ENCODE data around the gene MMP20. TPM values are rescaled to one million over a fixed set of nuclear protein-coding genes. Genes with fewer than 3 reads are reported as not detected.
"Not testable (repeated sequence)": the region's sequence is repeated elsewhere in the genome, so short reads cannot be mapped to it uniquely, and the experiment has no call there.

MMP20 gene
- total and polyA plus RNA-seq, 5 donors from 2014 or later: not detected

DNA sequence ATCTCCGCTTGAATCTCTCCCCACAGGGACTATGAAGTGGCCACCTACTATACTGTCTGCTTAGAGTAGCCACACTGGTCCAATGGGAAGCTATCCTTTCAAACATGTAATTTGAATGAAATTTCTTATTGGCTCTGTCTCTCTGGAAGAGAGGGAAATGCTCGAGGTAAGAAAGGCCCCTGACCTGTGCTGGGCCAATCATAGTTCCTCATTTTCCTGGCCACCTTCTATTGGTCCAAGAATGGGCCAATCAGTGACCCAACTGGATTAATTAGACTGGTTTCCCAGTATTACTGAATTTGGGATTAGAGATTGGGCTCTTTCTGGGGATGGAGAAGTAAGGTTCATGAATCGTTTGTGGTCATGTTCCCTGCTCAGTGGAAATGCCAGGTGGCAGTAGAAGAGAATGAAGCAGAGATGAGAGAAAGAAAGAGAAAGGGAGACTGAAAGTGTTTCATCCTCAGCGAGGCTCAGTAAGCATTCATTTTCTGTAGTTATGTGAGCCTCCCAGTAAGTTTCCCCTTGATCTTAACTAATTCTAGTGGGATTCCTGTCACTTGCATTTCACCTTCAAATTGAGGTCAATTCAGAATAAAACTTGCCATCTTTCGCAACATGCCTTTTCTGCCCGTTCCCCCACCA lies 8.4 kb upstream of the MMP20 start:
- H3K27me3 Mint-ChIP-seq: peaks cover 10% of the 10 kb centered on the region
- Histone ChIP-seq H3K27ac (ENCODE audit: insufficient read depth, low read length, poor library complexity, severe bottlenecking) (no peak overlapping the region), H3K9me3 (ENCODE audit: control insufficient read depth in 2 of 2, low read length in 2 of 2) (no peaks in the 10 kb centered on the region), H3K4me1 (ENCODE audit: control insufficient read depth, insufficient read depth, low read length, poor library complexity, severe bottlenecking) (no peaks in the 10 kb centered on the region), H3K27me3 (ENCODE audit: control insufficient read depth, insufficient read depth, low read length) (no peaks in the 10 kb centered on the region), H3K4me3 (ENCODE audit: low read depth, low read length) (no peak overlapping the region), H3K36me3 (ENCODE audit: control insufficient read depth, insufficient read depth, low read length) (no peaks in the 10 kb centered on the region)
- no peak for ATAC-seq (ENCODE audit: low read depth in 2 of 2)
- peaks cover 0 to 4% (median 0%) of the 10 kb centered on the region in 7 donors for H3K9me3 Mint-ChIP-seq
- DNase-seq: no peak
- H3K27ac Mint-ChIP-seq: no peak overlapping the region
- H3K36me3 Mint-ChIP-seq: no peaks in the 10 kb centered on the region
- no peaks in the 10 kb centered on the region for H3K4me1 Mint-ChIP-seq
- no peak overlapping the region for H3K4me3 Mint-ChIP-seq

DNA sequence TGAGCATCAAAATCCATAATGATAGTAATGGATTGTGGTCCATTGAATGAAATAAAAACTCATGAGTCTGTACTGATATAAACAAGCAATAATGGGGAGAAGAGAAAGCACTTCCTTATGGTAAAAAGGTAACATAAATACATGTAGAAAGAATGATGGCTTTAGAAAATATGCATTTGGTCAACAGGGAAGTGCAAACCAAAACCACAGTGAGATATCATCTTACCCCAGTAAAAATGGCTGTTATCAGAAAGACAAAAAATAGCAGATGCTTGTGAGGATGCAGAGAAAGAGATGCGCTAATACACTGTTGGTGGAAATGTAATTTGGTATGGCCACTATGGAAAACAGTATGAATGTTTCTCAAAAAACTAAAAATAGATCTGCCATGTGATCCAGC lies 6.9 kb upstream of the MMP20 start:
- Mint-ChIP-seq H3K27ac (no peak overlapping the region), H3K9me3 (peaks cover 0 to 4% (median 0%) of the 10 kb centered on the region in 7 donors), H3K36me3 (no peaks in the 10 kb centered on the region), H3K4me3 (no peak overlapping the region), H3K4me1 (no peaks in the 10 kb centered on the region), H3K27me3 (peaks cover 19% of the 10 kb centered on the region)
- Histone ChIP-seq H3K4me1 (ENCODE audit: control insufficient read depth, insufficient read depth, low read length, poor library complexity, severe bottlenecking) (no peaks in the 10 kb centered on the region), H3K27ac (ENCODE audit: insufficient read depth, low read length, poor library complexity, severe bottlenecking) (no peak overlapping the region), H3K4me3 (ENCODE audit: low read depth, low read length) (no peak overlapping the region), H3K9me3 (ENCODE audit: control insufficient read depth in 2 of 2, low read length in 2 of 2) (no peaks in the 10 kb centered on the region), H3K27me3 (ENCODE audit: control insufficient read depth, insufficient read depth, low read length) (peaks cover 3% of the 10 kb centered on the region), H3K36me3 (ENCODE audit: control insufficient read depth, insufficient read depth, low read length) (no peaks in the 10 kb centered on the region)
- DNase-seq (no peak), ATAC-seq (ENCODE audit: low read depth in 2 of 2) (no peak)

GRCh38 chr11:102630598-102631448 lies 5.7 kb upstream of the MMP20 start:
- peaks cover 3% of the 10 kb centered on the region for H3K27me3 ChIP-seq (ENCODE audit: control insufficient read depth, insufficient read depth, low read length)
- no peak overlapping the region for H3K4me3 ChIP-seq (ENCODE audit: low read depth, low read length)
- Mint-ChIP-seq H3K36me3 (no peaks in the 10 kb centered on the region), H3K4me3 (no peak overlapping the region), H3K4me1 (no peaks in the 10 kb centered on the region), H3K9me3 (peaks cover 0 to 4% (median 0%) of the 10 kb centered on the region in 7 donors), H3K27me3 (peaks cover 20% of the 10 kb centered on the region), H3K27ac (no peak overlapping the region)
- no peaks in the 10 kb centered on the region for H3K36me3 ChIP-seq (ENCODE audit: control insufficient read depth, insufficient read depth, low read length)
- H3K27ac ChIP-seq (ENCODE audit: insufficient read depth, low read length, poor library complexity, severe bottlenecking): no peak overlapping the region
- H3K9me3 ChIP-seq (ENCODE audit: control insufficient read depth in 2 of 2, low read length in 2 of 2): no peaks in the 10 kb centered on the region
- ATAC-seq (ENCODE audit: low read depth in 2 of 2) (no peak), DNase-seq (no peak)
- H3K4me1 ChIP-seq (ENCODE audit: control insufficient read depth, insufficient read depth, low read length, poor library complexity, severe bottlenecking): no peaks in the 10 kb centered on the region

GRCh38 chr11:102629908-102630307 lies 4.8 kb upstream of the MMP20 start:
- not testable (repeated sequence) for H3K27ac ChIP-seq (ENCODE audit: insufficient read depth, low read length, poor library complexity, severe bottlenecking); H3K36me3 ChIP-seq (ENCODE audit: control insufficient read depth, insufficient read depth, low read length); H3K27me3 ChIP-seq (ENCODE audit: control insufficient read depth, insufficient read depth, low read length); H3K36me3 Mint-ChIP-seq; H3K4me1 Mint-ChIP-seq; H3K9me3 Mint-ChIP-seq; H3K9me3 ChIP-seq (ENCODE audit: control insufficient read depth in 2 of 2, low read length in 2 of 2); H3K4me1 ChIP-seq (ENCODE audit: control insufficient read depth, insufficient read depth, low read length, poor library complexity, severe bottlenecking); H3K27ac Mint-ChIP-seq; H3K4me3 Mint-ChIP-seq; H3K4me3 ChIP-seq (ENCODE audit: low read depth, low read length); ATAC-seq (ENCODE audit: low read depth in 2 of 2); DNase-seq
- H3K27me3 Mint-ChIP-seq: peaks cover 20% of the 10 kb centered on the region

DNA sequence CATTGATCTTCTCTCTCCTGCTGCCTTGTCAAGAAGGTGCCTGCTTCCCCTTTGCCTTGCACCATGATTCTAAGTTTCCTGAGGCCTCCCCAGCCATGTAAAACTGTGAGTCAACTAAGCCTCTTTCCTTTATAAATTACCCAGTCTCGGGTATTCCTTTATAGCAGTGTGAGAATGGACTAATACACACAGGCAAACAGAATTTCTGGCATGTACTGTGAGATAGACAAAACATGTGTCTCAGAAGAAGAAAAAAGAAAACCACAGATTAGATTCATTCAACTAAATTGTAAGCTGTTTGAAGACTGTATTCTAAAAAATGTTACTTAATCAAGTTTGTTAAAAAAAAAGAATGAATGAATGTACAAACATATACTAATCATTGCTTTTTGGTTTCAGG lies 1.5 kb upstream of the MMP20 start:
- Histone ChIP-seq H3K27me3 (ENCODE audit: control insufficient read depth, insufficient read depth, low read length) (peaks cover 3% of the 10 kb centered on the region), H3K4me1 (ENCODE audit: control insufficient read depth, insufficient read depth, low read length, poor library complexity, severe bottlenecking) (no peaks in the 10 kb centered on the region), H3K4me3 (ENCODE audit: low read depth, low read length) (no peak overlapping the region), H3K9me3 (ENCODE audit: control insufficient read depth in 2 of 2, low read length in 2 of 2) (no peaks in the 10 kb centered on the region), H3K36me3 (ENCODE audit: control insufficient read depth, insufficient read depth, low read length) (no peaks in the 10 kb centered on the region), H3K27ac (ENCODE audit: insufficient read depth, low read length, poor library complexity, severe bottlenecking) (no peak overlapping the region)
- no peak overlapping the region for H3K27ac Mint-ChIP-seq
- peaks cover 0 to 4% (median 0%) of the 10 kb centered on the region in 7 donors for H3K9me3 Mint-ChIP-seq
- no peaks in the 10 kb centered on the region for H3K36me3 Mint-ChIP-seq
- no peaks in the 10 kb centered on the region for H3K4me1 Mint-ChIP-seq
- no peak for DNase-seq
- H3K27me3 Mint-ChIP-seq: peaks cover 27% of the 10 kb centered on the region
- H3K4me3 Mint-ChIP-seq: no peak overlapping the region
- ATAC-seq (ENCODE audit: low read depth in 2 of 2): no peak

DNA sequence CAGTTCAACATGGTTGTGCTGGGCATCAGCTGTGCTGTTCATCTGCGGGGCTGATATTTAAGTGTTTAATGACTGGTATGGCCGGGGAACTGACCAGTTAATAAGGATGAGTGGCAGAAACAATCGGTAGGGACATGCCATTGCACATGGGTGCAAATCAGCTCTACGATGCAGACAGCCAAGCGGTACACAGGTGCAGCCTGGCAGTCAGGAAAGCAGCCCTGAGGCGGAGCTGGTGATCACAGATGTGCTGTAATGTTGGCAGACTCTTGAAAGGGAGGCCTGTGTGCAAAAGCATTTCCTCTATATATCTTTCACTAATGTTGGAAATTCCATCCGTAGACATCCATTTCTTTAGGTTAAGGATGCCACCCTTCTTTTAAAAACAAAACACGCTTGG lies 1.1 kb downstream of the MMP20 start:
- H3K36me3 ChIP-seq (ENCODE audit: control insufficient read depth, insufficient read depth, low read length): no peaks in the 10 kb centered on the region
- H3K4me3 ChIP-seq (ENCODE audit: low read depth, low read length): no peak overlapping the region
- no peaks in the 10 kb centered on the region for H3K9me3 ChIP-seq (ENCODE audit: control insufficient read depth in 2 of 2, low read length in 2 of 2)
- Mint-ChIP-seq H3K27me3 (peaks cover 24% of the 10 kb centered on the region), H3K4me1 (peaks cover 0 to 2% (median 0%) of the 10 kb centered on the region in 4 donors), H3K36me3 (no peaks in the 10 kb centered on the region), H3K9me3 (no peaks in the 10 kb centered on the region), H3K27ac (no peak overlapping the region), H3K4me3 (no peak overlapping the region)
- DNase-seq (no peak), ATAC-seq (ENCODE audit: low read depth in 2 of 2) (no peak)
- H3K27ac ChIP-seq (ENCODE audit: insufficient read depth, low read length, poor library complexity, severe bottlenecking): no peak overlapping the region
- H3K4me1 ChIP-seq (ENCODE audit: control insufficient read depth, insufficient read depth, low read length, poor library complexity, severe bottlenecking): no peaks in the 10 kb centered on the region
- peaks cover 3% of the 10 kb centered on the region for H3K27me3 ChIP-seq (ENCODE audit: control insufficient read depth, insufficient read depth, low read length)

DNA sequence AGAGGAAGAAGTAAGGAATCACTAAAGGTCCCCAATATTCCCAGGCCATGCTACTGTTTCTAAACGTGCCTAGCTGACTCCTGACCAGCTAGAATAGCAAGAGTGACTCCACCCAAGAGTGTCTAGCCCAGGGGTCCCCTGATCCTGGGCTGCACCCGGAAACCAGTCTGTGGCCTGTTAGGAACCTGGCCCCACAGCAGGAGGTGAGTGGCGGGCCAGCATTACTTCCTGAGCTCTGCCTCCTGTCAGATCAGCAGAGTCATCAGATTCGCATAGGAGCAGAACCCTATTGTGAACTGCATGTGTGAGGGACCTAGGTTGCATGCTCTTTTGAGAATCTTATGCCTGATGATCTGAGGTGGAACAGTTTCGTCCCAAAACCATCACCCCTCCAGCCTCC lies 2.0 kb downstream of the MMP20 start:
- H3K4me3 Mint-ChIP-seq: no peak overlapping the region
- no peak overlapping the region for H3K27ac Mint-ChIP-seq
- Histone ChIP-seq H3K4me3 (ENCODE audit: low read depth, low read length) (no peak overlapping the region), H3K27ac (ENCODE audit: insufficient read depth, low read length, poor library complexity, severe bottlenecking) (no peak overlapping the region), H3K9me3 (ENCODE audit: control insufficient read depth in 2 of 2, low read length in 2 of 2) (no peaks in the 10 kb centered on the region), H3K27me3 (ENCODE audit: control insufficient read depth, insufficient read depth, low read length) (peaks cover 3% of the 10 kb centered on the region), H3K4me1 (ENCODE audit: control insufficient read depth, insufficient read depth, low read length, poor library complexity, severe bottlenecking) (no peaks in the 10 kb centered on the region), H3K36me3 (ENCODE audit: control insufficient read depth, insufficient read depth, low read length) (no peaks in the 10 kb centered on the region)
- H3K36me3 Mint-ChIP-seq: no peaks in the 10 kb centered on the region
- H3K4me1 Mint-ChIP-seq: peaks cover 0 to 2% (median 0%) of the 10 kb centered on the region in 4 donors
- ATAC-seq (ENCODE audit: low read depth in 2 of 2): no peak
- H3K27me3 Mint-ChIP-seq: peaks cover 24% of the 10 kb centered on the region
- no peaks in the 10 kb centered on the region for H3K9me3 Mint-ChIP-seq
- no peak for DNase-seq

DNA sequence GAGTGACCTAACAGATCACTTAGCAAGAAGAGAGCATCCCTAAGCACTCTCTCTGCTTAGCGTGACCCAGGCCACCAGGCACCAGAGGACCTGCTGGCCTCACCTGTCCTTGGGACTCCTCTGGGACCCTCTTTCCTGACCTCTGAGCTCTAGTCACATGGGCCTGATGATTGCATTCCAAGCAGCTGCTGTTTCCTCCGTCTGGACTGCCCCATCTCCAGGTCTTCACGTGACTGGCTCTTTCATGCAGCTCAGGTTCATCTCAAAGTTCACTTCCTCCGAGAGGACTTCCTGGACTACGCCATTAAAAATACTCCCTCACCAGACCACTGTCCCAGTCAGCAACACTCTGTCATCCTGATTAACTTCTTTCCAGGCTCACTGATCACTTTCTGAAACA lies 2.9 kb downstream of the MMP20 start:
- no peak for DNase-seq
- Mint-ChIP-seq H3K4me1 (peaks cover 0 to 2% (median 0%) of the 10 kb centered on the region in 4 donors), H3K27me3 (peaks cover 18% of the 10 kb centered on the region), H3K36me3 (no peaks in the 10 kb centered on the region), H3K4me3 (no peak overlapping the region), H3K9me3 (no peaks in the 10 kb centered on the region), H3K27ac (no peak overlapping the region)
- Histone ChIP-seq H3K9me3 (ENCODE audit: control insufficient read depth in 2 of 2, low read length in 2 of 2) (no peaks in the 10 kb centered on the region), H3K36me3 (ENCODE audit: control insufficient read depth, insufficient read depth, low read length) (no peaks in the 10 kb centered on the region), H3K27ac (ENCODE audit: insufficient read depth, low read length, poor library complexity, severe bottlenecking) (no peak overlapping the region), H3K4me3 (ENCODE audit: low read depth, low read length) (no peak overlapping the region), H3K4me1 (ENCODE audit: control insufficient read depth, insufficient read depth, low read length, poor library complexity, severe bottlenecking) (no peaks in the 10 kb centered on the region), H3K27me3 (ENCODE audit: control insufficient read depth, insufficient read depth, low read length) (no peaks in the 10 kb centered on the region)
- no peak for ATAC-seq (ENCODE audit: low read depth in 2 of 2)

Measured in CD4-positive, CD25-positive, alpha-beta regulatory T cell (primary cell).